Cardiac septum (tissue), 1 donor: ENCODE measurements around the gene NPFF. TPM values are rescaled to one million over a fixed set of nuclear protein-coding genes. Genes with fewer than 3 reads are reported as not detected.
"Not testable (repeated sequence)": the region's sequence is repeated elsewhere in the genome, so short reads cannot be mapped to it uniquely, and the experiment has no call there.

Experiments used
- DNase-seq: peaks from one replicate; pipeline ENCODE4 v3.0.0-alpha.2; 2020; ENCODE audit warnings: low spot score
- intact Hi-C: fragments of 100-400 bp; cut with DNase I; formaldehyde crosslinking; loops from one replicate; pipeline ENCODE4 v1.14.0; 2022
- long read RNA-seq: library from polyadenylated mRNA; unstranded; transcript quantifications from one replicate; pipeline ENCODE4 v2.0.0, GENCODE V29; 2021
- total RNA-seq: library from RNA; stranded (reverse); fragmentation: NEBNext Ultra II Directional; extraction: Animal tissue kit (Norgen Biotek cat#: 25700); gene quantifications from one replicate; pipeline ENCODE4 v1.2.1, GENCODE V29; 2021
- donor health status: DM: no; HTN: no; CAD: no.

Gene NPFF
- not detected for total RNA-seq
- long read RNA-seq, result 0 reads

DNA sequence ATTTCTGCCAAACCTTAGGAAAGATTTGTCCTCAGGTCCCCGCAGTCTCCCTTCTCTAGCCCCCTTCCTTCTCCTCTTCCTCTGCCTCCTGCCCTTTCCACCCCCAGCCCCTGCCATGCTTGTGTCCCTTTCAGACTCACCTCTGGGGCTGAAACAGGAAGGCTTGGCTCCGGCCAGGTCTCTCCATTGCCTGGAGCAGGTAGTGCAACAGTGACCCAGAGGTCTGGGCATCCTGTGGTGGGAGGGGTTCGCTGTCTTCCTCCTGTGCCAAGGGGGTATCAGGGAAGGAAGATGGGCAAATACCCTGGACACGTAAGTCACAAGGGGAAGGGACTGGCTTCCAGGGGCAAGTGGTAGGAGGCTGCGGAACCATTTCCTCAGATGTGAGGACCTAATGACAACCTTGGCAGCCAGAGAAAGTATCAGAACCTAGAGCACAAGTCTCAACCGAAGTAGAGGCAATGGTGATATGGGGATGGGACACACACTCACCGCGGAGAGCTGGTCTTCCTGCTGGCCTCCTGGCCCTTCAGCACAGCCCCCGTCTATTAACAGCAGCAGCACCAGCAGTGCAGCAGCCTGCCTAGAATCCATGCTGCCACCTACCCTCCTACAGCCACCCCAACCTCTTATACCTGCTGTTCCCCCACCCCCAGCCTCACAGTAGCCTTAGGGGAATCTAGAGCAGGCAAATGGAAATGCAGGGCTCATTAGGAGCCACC lies at the start of gene NPFF:
NPFF (minus strand) TSS at position 604 of the 722 bp plus-strand sequence; CDS start at position 594, 10 bp downstream.
- DNase-seq, result no peak
- intact Hi-C loops, result no loop called here

DNA sequence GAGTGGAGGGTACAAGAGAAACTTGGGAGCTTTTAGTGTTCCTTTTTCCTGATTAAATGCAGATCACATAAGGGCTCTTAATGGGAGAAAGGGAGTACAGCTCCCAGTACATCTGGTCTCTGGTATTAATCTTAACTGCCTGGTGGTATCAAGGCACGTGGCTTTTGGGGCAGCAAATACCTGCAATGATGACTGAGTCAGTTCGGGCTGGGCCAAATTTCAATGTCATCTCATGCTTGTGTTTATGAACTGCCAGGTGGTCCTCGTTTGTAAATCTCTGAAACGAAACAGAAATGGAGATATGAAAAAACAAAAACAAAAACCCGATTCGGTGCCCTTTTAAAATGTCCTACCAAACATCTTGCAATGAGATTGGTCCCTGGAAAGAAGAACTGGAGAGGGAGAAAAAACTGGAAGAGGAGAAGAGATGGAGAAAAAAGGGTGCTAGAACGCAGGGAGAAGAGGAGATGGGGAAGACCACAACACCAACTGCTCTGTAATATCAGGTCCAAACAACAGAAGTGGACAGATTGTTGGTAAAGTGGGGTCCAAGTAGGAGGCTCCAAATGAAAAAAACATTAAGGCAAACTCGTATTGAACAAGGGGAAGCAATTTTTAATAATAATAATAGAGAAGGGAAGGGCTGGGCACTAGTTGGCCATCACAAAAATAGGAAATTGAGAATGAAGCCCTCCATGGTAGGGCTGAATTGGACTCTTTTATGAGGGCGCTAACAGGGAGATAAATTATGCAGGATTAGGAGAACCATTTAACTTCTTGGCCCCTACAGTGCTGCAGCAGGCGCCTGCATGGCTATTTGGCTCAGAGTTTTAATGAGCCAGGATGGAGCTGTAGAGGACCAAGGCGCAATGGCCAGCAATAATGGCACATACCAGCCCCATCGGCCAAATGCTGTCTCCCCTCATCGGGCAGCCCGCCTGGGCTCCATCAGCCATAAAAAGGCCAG lies 45.4 kb upstream of the NPFF start:
- intact Hi-C loops, result no loop called here
- no peak for DNase-seq

DNA sequence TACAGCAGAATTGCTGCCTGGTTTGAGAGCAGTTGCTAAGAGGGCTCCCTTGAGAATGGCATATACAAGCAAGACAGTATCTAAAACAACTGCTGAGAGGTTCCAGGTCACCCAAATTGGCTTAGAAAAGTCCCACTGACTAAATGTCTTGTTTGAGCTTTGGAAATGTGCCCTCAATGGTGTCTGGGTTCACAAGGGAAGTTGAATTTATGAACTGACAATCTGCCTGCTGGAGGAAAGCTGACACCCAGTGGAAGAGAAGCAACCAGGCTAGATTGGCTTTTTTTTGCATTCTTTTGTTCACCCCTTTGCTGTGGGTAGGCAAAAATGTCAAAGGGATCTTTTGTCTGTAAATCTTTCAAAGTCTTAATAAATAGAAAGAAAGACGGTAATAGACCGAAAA lies 44.6 kb upstream of the NPFF start:
- no peak for DNase-seq

GRCh38 chr12:53550595-53550994 lies 43.3 kb upstream of the NPFF start:
- intact Hi-C loops, result no loop called here
- no peak for DNase-seq

More for the DNA sequence above, 44.6 kb upstream of the NPFF start:
- intact Hi-C loops, result no loop called here

GRCh38 chr12:53550131-53550530 lies 42.8 kb upstream of the NPFF start:
- intact Hi-C loops, DNase-seq: not testable (repeated sequence)

GRCh38 chr12:53548354-53548753 lies 41.1 kb upstream of the NPFF start:
- intact Hi-C loops, result loop anchor here (10.0 kb wide), 1 partner anchor 196 kb away; no protein-coding TSS in a partner anchor

GRCh38 chr12:53543539-53543938 lies 36.3 kb upstream of the NPFF start:
- intact Hi-C loops, result loop anchor here (1.0 to 10.0 kb wide), 3 partner anchors 84 to 201 kb away; partner anchors contain the start of genes ATF7 and ATP5MC2
- no peak for DNase-seq

More at GRCh38 chr12:53548354-53548753, 41.1 kb upstream of the NPFF start:
- not testable (repeated sequence) for DNase-seq

GRCh38 chr12:53539526-53539925 lies 32.2 kb upstream of the NPFF start:
- DNase-seq, result no peak
- intact Hi-C loops, result no loop called here

DNA sequence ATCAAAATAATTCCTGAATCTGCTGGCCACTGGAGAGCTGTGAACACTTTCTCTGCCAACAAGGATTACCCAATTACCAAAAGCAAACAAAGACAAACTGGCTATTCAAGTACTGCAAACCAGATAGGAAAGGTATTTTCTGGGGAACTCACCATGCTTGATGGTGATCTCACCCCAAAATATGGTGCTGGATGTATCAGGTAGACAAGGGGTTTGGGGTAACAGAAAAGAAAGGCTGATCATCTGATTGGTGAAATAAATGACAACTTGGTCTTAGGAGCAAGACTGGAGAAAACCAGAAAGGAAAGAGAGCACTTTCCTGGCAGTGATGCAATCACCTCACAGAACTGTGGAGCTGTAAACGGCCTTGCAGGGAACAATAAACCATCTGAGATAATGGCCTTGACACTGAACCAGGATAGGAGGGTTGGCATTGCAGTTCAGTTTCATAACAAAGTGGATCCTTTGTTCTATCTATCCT lies 31.0 kb upstream of the NPFF start:
- no peak for DNase-seq
- intact Hi-C loops, result no loop called here

DNA sequence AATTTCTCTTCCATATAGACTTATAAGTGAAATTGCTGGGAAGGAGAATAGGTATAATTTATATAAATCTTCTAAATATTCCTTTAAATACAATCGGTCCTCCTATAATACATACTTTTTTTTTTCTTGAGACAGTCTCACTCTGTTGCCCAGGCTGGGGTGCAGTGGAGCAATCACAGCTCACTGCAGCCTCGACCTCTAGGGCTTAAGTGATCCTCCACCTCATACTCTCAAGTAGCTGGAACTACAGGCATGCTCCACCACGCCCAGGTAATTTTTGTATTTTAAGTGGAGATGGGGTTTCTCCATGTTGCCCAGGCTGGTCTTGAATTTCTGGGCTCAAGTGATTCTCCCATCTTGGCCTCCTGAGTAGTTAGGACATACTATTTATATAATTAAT lies 29.7 kb upstream of the NPFF start:
- intact Hi-C loops, result no loop called here
- DNase-seq, result no peak

- no peak for DNase-seq
- intact Hi-C loops, result no loop called here
These were observed 26.2 kb upstream of the NPFF start for GRCh38 chr12:53533471-53533870.

GRCh38 chr12:53532524-53533445 lies 25.5 kb upstream of the NPFF start:
- intact Hi-C loops, result no loop called here
- DNase-seq, result no peak

DNA sequence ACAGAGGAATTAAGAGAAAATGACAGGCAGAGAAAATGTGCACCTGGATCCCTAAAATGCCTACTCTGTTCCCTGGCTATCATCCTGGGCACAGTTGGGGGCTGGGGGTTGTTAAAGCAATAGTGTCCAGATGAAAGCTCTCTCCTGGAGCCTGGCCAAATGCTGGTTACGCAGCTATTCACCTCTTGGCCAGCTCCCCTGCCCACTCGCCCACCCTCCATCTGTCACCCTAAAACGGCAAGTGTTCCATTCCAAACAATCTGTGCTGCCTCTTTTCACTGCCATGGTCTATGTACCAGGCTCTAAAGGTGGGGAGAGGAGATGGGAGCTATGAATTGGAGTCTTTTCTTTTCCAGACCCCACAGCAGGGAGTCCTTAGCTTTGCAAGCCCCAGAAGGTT lies 24.7 kb upstream of the NPFF start:
- intact Hi-C loops, result no loop called here

DNA sequence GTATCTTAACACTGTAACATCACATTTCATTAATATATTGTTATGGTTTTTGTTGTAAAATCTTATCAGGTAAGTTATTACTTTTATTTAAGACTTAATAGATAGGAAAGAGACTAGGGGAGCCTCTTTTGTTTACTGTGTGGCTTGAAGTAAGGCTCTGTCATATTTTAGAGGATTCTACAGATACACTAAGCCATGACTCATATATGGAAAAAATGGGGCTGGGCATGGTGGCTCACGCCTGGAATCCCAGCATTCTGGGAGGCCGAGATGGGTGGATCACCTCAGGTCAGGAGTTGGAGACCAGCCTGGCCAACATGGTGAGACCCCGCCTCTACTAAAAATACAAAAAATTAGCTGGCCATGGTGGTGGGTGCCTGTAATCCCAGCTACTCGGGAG lies 23.6 kb upstream of the NPFF start:
- intact Hi-C loops, result no loop called here
- DNase-seq, result no peak

More for the DNA sequence above, 24.7 kb upstream of the NPFF start:
- DNase-seq, result no peak

GRCh38 chr12:53530061-53530460 lies 22.8 kb upstream of the NPFF start:
- DNase-seq, result no peak
- intact Hi-C loops, result no loop called here

GRCh38 chr12:53524476-53524875 lies 17.2 kb upstream of the NPFF start:
- no peak for DNase-seq
- intact Hi-C loops, result no loop called here

GRCh38 chr12:53523131-53523530 lies 15.8 kb upstream of the NPFF start:
- intact Hi-C loops, result no loop called here
- no peak for DNase-seq

GRCh38 chr12:53518381-53518780 lies 11.1 kb upstream of the NPFF start:
- intact Hi-C loops, result no loop called here
- DNase-seq, result no peak

DNA sequence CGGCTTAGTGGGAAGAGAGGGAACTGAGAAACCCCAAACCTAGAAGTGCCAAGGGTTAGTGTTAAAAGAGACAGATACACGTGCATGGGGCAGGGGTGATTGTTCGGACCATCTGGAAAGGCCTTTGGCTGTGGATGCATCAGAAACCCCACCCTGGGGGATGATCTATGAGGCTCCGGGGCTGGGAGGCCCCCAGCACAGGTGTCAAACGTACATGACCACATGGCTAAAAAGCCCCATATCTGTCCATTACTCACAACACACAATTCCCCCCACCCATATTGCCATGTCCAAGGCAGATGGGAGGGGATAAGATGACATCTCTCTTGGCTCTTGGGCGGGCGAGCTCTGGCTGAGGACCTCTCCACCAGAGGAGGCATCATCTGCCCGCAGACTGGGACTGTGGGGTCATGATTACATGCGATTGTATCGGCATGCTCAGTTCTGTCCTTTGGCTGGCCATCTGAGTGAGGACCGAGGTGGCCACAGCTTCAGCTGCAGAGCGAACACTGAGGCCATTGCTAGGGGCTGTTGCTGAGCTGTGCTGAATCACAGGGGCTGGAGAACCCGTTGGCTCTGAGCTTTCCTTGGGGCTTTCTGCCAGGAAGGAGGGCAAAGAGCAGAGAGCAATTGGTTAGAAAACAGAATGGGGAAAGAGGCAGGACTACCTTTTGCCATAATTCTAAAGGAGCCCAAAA lies 9.6 kb upstream of the NPFF start:
- intact Hi-C loops, result no loop called here
- DNase-seq, result no peak
